H9 (cell line): ENCODE measurements around the gene OR2M2. TPM values are rescaled to one million over a fixed set of nuclear protein-coding genes. Genes with fewer than 3 reads are reported as not detected.

Source experiments
- DNase-seq: peaks from one replicate; pipeline ENCODE4 v3.0.0-alpha.2; 2017
- H2AFZ ChIP-seq: one replicate; pipeline ENCODE4 v1.6.1; 2013; ENCODE audit warnings: mild to moderate bottlenecking, low read length, control low read depth, moderate library complexity
- H2AK5ac ChIP-seq: 2 replicates; pipeline ENCODE4 v1.6.1; 2013; ENCODE audit warnings: low read length, control low read depth, mixed read lengths; ENCODE audit not compliant: insufficient read length
- H2BK120ac ChIP-seq: one replicate; pipeline ENCODE4 v1.6.1; 2013; ENCODE audit warnings: low read depth, mild to moderate bottlenecking, low read length, control low read depth, inconsistent platforms; ENCODE audit not compliant: poor library complexity, severe bottlenecking
- H2BK12ac ChIP-seq: 2 replicates; pipeline ENCODE4 v1.6.1; 2013; ENCODE audit warnings: low read length, control low read depth, mixed read lengths, low read depth; ENCODE audit not compliant: insufficient read length
- H2BK15ac ChIP-seq: 2 replicates; pipeline ENCODE4 v1.6.1; 2013; ENCODE audit warnings: low read depth, low read length, control low read depth
- H2BK20ac ChIP-seq: one replicate; pipeline ENCODE4 v1.6.1; 2013; ENCODE audit warnings: low read depth, mild to moderate bottlenecking, low read length, control low read depth, inconsistent platforms; ENCODE audit not compliant: poor library complexity, severe bottlenecking
- H2BK5ac ChIP-seq: 2 replicates; pipeline ENCODE4 v1.6.1; 2013; ENCODE audit warnings: low read length, control low read depth, mixed read lengths; ENCODE audit not compliant: insufficient read length
- H3K14ac ChIP-seq: 2 replicates; pipeline ENCODE4 v1.6.1; 2013; ENCODE audit warnings: low read length, control low read depth; ENCODE audit not compliant: insufficient read depth
- H3K18ac ChIP-seq: 2 replicates; pipeline ENCODE4 v1.6.1; 2013; ENCODE audit warnings: low read depth, mild to moderate bottlenecking, mixed read lengths, low read length, control low read depth; ENCODE audit not compliant: insufficient read length
- H3K23ac ChIP-seq: 2 replicates; pipeline ENCODE4 v1.6.1; 2013; ENCODE audit warnings: low read length, control low read depth, mixed read lengths, low read depth; ENCODE audit not compliant: insufficient read length
- H3K23me2 ChIP-seq: 2 replicates; pipeline ENCODE4 v1.6.1; 2013; ENCODE audit warnings: low read depth, mild to moderate bottlenecking, mixed read lengths, low read length, control low read depth; ENCODE audit not compliant: insufficient read length, poor library complexity, severe bottlenecking
- H3K27ac ChIP-seq: 2 replicates; pipeline ENCODE4 v1.5.1; 2013; ENCODE audit warnings: low read length, control low read depth, mixed read lengths, low read depth; ENCODE audit not compliant: insufficient read length
- H3K27me3 ChIP-seq: 2 replicates; pipeline ENCODE4 v1.6.1; 2013; ENCODE audit warnings: low read length, control low read depth, inconsistent platforms; ENCODE audit not compliant: insufficient read depth
- H3K4ac ChIP-seq: 2 replicates; pipeline ENCODE4 v1.6.1; 2013; ENCODE audit warnings: low read depth, mild to moderate bottlenecking, control low read depth, inconsistent platforms, low read length, moderate library complexity
- H3K4me1 ChIP-seq: 2 replicates; pipeline ENCODE4 v1.6.1; 2013; ENCODE audit warnings: low read length, control low read depth, inconsistent platforms; ENCODE audit not compliant: insufficient read depth
- H3K4me2 ChIP-seq: 2 replicates; pipeline ENCODE4 v1.6.1; 2013; ENCODE audit warnings: low read length, control low read depth, mixed read lengths; ENCODE audit not compliant: insufficient read length, insufficient read depth
- H3K56ac ChIP-seq: 2 replicates; pipeline ENCODE4 v1.6.1; 2013; ENCODE audit warnings: low read depth, mild to moderate bottlenecking, mixed read lengths, low read length, control low read depth; ENCODE audit not compliant: insufficient read length
- H3K79me1 ChIP-seq: 2 replicates; pipeline ENCODE4 v1.6.1; 2013; ENCODE audit warnings: low read depth, mild to moderate bottlenecking, moderate library complexity, low read length, control low read depth, inconsistent platforms; ENCODE audit not compliant: insufficient read depth, poor library complexity, severe bottlenecking
- H3K79me2 ChIP-seq: 2 replicates; pipeline ENCODE4 v1.6.1; 2013; ENCODE audit warnings: low read length, control low read depth, inconsistent platforms; ENCODE audit not compliant: insufficient read depth
- H3K9ac ChIP-seq: 2 replicates; pipeline ENCODE4 v1.6.1; 2013; ENCODE audit warnings: low read length, control low read depth, mixed read lengths; ENCODE audit not compliant: insufficient read length; ENCODE audit errors: extremely low read depth
- H3K9me3 ChIP-seq: one replicate; pipeline ENCODE4 v1.6.1; 2013; ENCODE audit warnings: low read depth, low read length, inconsistent platforms; ENCODE audit not compliant: control insufficient read depth
- H3T11ph ChIP-seq: one replicate; pipeline ENCODE4 v1.6.1; 2013; ENCODE audit warnings: mild to moderate bottlenecking, low read length, control low read depth, inconsistent platforms
- H4K20me1 ChIP-seq: one replicate; pipeline ENCODE4 v1.6.1; 2013; ENCODE audit not compliant: control insufficient read depth, insufficient read length, insufficient read depth
- H4K5ac ChIP-seq: 2 replicates; pipeline ENCODE4 v1.6.1; 2013; ENCODE audit warnings: low read depth, mild to moderate bottlenecking, mixed read lengths, low read length, control low read depth; ENCODE audit not compliant: insufficient read length
- H4K8ac ChIP-seq: replicated peaks from 2 replicates; pipeline ENCODE4 v1.6.1; 2013; ENCODE audit warnings: low read length, control low read depth, mixed read lengths, low read depth; ENCODE audit not compliant: insufficient read length
- H4K91ac ChIP-seq: 2 replicates; pipeline ENCODE4 v1.6.1; 2013; ENCODE audit warnings: low read depth, mild to moderate bottlenecking, moderate library complexity, mixed read lengths, low read length, control low read depth; ENCODE audit not compliant: insufficient read length
- H3K27ac Mint-ChIP-seq, 3 experiments: 2 replicates in 2 of 3; 3 replicates in 1 of 3; pipeline ENCODE4 v1.8.0; 2020 to 2021; ENCODE audit warnings: mixed read lengths in 3 of 3, mild to moderate bottlenecking in 1 of 3, moderate library complexity in 1 of 3
- H3K27me3 Mint-ChIP-seq: 2 replicates; pipeline ENCODE4 v1.8.0; 2021; ENCODE audit warnings: low read depth, mild to moderate bottlenecking, moderate library complexity, mixed read lengths
- H3K36me3 Mint-ChIP-seq, 3 experiments: 2 replicates in 2 of 3; 3 replicates in 1 of 3; pipeline ENCODE4 v1.8.0; 2020 to 2021; ENCODE audit warnings: low read depth in 3 of 3, mixed read lengths in 3 of 3; ENCODE audit not compliant: insufficient read depth in 1 of 3
- H3K4me1 Mint-ChIP-seq, 2 experiments: 2 replicates each; pipeline ENCODE4 v1.8.0; 2020; ENCODE audit warnings: mixed read lengths in 2 of 2
- H3K4me3 Mint-ChIP-seq, 2 experiments: 2 replicates in 1 of 2; 3 replicates in 1 of 2; pipeline ENCODE4 v1.8.0; 2020 to 2021; ENCODE audit warnings: mild to moderate bottlenecking in 2 of 2, mixed read lengths in 2 of 2, moderate library complexity in 1 of 2
- H3K9me3 Mint-ChIP-seq, 2 experiments: 2 replicates in 1 of 2; 3 replicates in 1 of 2; pipeline ENCODE4 v1.8.0; 2020; ENCODE audit warnings: mild to moderate bottlenecking in 2 of 2, mixed read lengths in 2 of 2, moderate library complexity in 1 of 2
- CTCF ChIP-seq: fragments of 200-600 bp; sonication (generic); conservative IDR thresholded peaks from 3 replicates; pipeline ENCODE4 v1.8.0; 2021; ENCODE audit warnings: antibody characterized with exemption, mild to moderate bottlenecking
- WGBS: extraction: QIAGEN DNeasy Blood & Tissue Kit; methylation state at CpG from one replicate; pipeline ENCODE4 v1.1.7; 2013; ENCODE audit warnings: missing lambda C conversion rate, low lambda C conversion rate, mixed read lengths; ENCODE audit not compliant: insufficient read length; ENCODE audit errors: extremely low coverage; 5-methylcytosine and 5-hydroxymethylcytosine counted together
- total RNA-seq: library from RNA; stranded (reverse); gene quantifications from 2 replicates; pipeline ENCODE4 v1.2.1, GENCODE V29; 2021

OR2M2 gene
- total RNA-seq, 1 experiment from 2014 or later: not detected

GRCh38 chr1:248165186-248165585 is 9.4 kb upstream of the OR2M2 start:
- Histone ChIP-seq H3T11ph (no peak overlapping the region), H3K9ac (no peak overlapping the region), H2BK15ac (no peak overlapping the region), H3K4me1 (no peaks in the 10 kb centered on the region), H2AFZ (no peak overlapping the region), H3K4ac (no peak overlapping the region), H2BK20ac (no peak overlapping the region), H3K56ac (no peak overlapping the region), H2BK120ac (no peak overlapping the region), H3K23me2 (no peaks in the 10 kb centered on the region), H4K5ac (no peak overlapping the region), H4K91ac (no peak overlapping the region), H3K4me2 (no peak overlapping the region), H3K79me2 (no peaks in the 10 kb centered on the region), H2BK5ac (no peak overlapping the region), H4K20me1 (no peaks in the 10 kb centered on the region), H2BK12ac (no peak overlapping the region), H3K23ac (no peak overlapping the region), H3K18ac (no peak overlapping the region), H2AK5ac (no peak overlapping the region), H3K14ac (no peak overlapping the region), H3K27me3 (no peaks in the 10 kb centered on the region), H3K9me3 (peaks cover 26% of the 10 kb centered on the region), H3K79me1 (no peaks in the 10 kb centered on the region), H4K8ac (no peak overlapping the region), H3K27ac (no peak overlapping the region)
- no peak for TF ChIP-seq CTCF
- Mint-ChIP-seq H3K4me3 (no peak overlapping the region), H3K9me3 (peaks cover 37 to 42% of the 10 kb centered on the region in 2 experiments), H3K27ac (no peak overlapping the region), H3K4me1 (no peaks in the 10 kb centered on the region), H3K36me3 (peaks cover 0 to 13% (median 5%) of the 10 kb centered on the region in 3 experiments; a peak in 4 of 7 replicates), H3K27me3 (no peaks in the 10 kb centered on the region)
- DNase-seq: no peak
- WGBS: no CpG with 5 or more reads among the region's 14 CpGs
